Activated naive CD4-positive, alpha-beta T cell treated with anti-CD3 and anti-CD28 coated beads, Interleukin-2, amount 10 ng/mL, durations not matched to agents 7 days and 5 days (primary cell): ENCODE data around the gene MOB3B.

Source experiments
- CTCF ChIA-PET: fragments of 350-600 bp; sonication (Branson Sonifier 250); formaldehyde crosslinking; loops from one replicate; lab custom pipeline; 2021; ENCODE audit warnings: antibody characterized with exemption; lab: Charles Lee
- DNase-seq: peaks from one replicate; pipeline ENCODE4 v3.0.0-alpha.2; 2020
- H3K27ac Mint-ChIP-seq: one replicate; pipeline ENCODE4 v1.8.0; 2021; ENCODE audit warnings: mild to moderate bottlenecking, moderate library complexity, mixed read lengths
- H3K27me3 Mint-ChIP-seq: one replicate; pipeline ENCODE4 v1.8.0; 2021; ENCODE audit warnings: mild to moderate bottlenecking, mixed read lengths
- H3K36me3 Mint-ChIP-seq: one replicate; pipeline ENCODE4 v1.8.0; 2021; ENCODE audit warnings: mixed read lengths
- H3K4me1 Mint-ChIP-seq: one replicate; pipeline ENCODE4 v1.8.0; 2021; ENCODE audit warnings: mixed read lengths
- H3K4me3 Mint-ChIP-seq: one replicate; pipeline ENCODE4 v1.8.0; 2021; ENCODE audit warnings: mild to moderate bottlenecking, moderate library complexity, mixed read lengths
- H3K9me3 Mint-ChIP-seq: one replicate; pipeline ENCODE4 v1.8.0; 2021; ENCODE audit warnings: mixed read lengths

The MOB3B gene

DNA sequence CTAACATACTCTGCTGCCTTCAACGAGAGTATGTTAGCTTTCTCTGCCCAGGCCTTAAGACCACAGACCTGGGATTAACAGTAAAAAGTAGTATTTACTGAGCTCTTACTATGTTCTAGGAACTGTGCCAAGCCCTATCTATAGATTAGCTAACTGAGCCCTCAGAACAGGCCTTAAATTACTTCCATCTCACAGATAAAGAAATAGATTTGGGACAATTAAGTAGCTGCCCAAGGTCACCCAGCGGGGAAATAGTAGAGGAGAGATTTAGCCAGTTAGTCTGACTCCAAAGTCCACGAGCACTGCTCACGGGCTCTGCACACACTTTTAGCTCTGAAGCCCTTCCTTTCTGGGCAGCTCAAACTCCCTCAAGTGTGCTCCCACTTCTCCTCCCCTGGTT lies 168.1 kb downstream of the MOB3B start:
- CTCF ChIA-PET = interaction anchor here (3.2 kb wide), 1 partner anchor 168 kb away, joined by 8 read pairs; the partner anchor contains the start of gene MOB3B
- Mint-ChIP-seq H3K4me1 (peaks cover 26% of the 10 kb centered on the region), H3K27ac (no peak overlapping the region), H3K9me3 (no peaks in the 10 kb centered on the region), H3K36me3 (peaks cover 2% of the 10 kb centered on the region), H3K27me3 (peaks cover 10% of the 10 kb centered on the region), H3K4me3 (no peak overlapping the region)
- DNase-seq = no peak

- Mint-ChIP-seq H3K4me3 (no peak overlapping the region), H3K9me3 (no peaks in the 10 kb centered on the region), H3K4me1 (peaks cover 11% of the 10 kb centered on the region), H3K27me3 (peaks cover 14% of the 10 kb centered on the region), H3K36me3 (peaks cover 2% of the 10 kb centered on the region), H3K27ac (no peak overlapping the region)
- DNase-seq = no peak
- CTCF ChIA-PET = no interaction called here
Observed at GRCh38 chr9:27359763-27360162, 169.9 kb downstream of the MOB3B start.

DNA sequence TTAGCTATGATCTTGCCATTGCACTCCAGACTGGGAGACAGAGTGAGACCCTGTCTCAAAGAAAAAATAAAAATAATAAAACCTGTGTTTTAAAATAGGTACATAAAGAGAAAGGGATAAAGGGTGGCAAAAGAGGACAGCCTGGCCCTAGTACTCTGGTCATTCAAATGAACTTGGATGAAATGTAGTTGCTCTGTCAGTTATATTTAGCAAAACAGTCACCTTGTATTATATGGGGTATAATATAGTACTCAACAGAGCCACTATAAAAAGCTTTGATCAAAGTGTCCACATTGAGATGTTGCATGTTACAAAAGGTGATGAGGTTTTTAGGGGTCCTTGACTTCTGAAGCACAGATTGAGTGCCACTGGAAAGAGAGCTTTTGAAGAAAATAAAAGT lies 171.6 kb downstream of the MOB3B start:
- Mint-ChIP-seq H3K4me3 (no peak overlapping the region), H3K4me1 (peaks cover 22% of the 10 kb centered on the region), H3K9me3 (no peaks in the 10 kb centered on the region), H3K27ac (no peak overlapping the region), H3K36me3 (peaks cover 2% of the 10 kb centered on the region), H3K27me3 (peaks cover 14% of the 10 kb centered on the region)
- no peak for DNase-seq
- CTCF ChIA-PET = interaction anchor here (1.8 kb wide), 1 partner anchor 172 kb away, joined by 8 read pairs; the partner anchor contains the start of gene MOB3B

DNA sequence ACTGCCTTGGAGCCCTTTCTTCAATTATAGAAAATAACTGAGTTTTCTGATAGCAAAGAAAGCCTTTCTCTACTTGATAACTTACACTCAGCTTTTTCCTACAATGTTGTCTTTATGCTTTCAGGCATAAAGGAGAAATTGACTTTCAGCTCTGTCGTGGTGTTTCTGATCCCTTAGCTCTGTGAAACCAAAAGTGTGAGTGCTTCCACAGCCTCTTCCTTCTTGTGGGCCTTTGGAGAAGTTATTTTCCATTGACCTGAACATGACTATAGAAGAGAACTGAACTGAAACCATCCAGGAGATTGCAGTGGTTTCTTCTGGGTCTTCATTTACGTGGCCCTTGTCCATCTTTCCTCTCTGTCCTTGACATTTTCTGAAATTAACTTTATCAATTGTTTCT lies 173.2 kb downstream of the MOB3B start:
- no peak for DNase-seq
- Mint-ChIP-seq H3K27me3 (peaks cover 10% of the 10 kb centered on the region), H3K27ac (no peak overlapping the region), H3K4me3 (no peak overlapping the region), H3K4me1 (peaks cover 35% of the 10 kb centered on the region), H3K36me3 (peaks cover 3% of the 10 kb centered on the region), H3K9me3 (peaks cover 2% of the 10 kb centered on the region)
- CTCF ChIA-PET = interaction anchor here (0.7 kb wide), 1 partner anchor 200 kb away, joined by 3 read pairs; no protein-coding TSS in a partner anchor

DNA sequence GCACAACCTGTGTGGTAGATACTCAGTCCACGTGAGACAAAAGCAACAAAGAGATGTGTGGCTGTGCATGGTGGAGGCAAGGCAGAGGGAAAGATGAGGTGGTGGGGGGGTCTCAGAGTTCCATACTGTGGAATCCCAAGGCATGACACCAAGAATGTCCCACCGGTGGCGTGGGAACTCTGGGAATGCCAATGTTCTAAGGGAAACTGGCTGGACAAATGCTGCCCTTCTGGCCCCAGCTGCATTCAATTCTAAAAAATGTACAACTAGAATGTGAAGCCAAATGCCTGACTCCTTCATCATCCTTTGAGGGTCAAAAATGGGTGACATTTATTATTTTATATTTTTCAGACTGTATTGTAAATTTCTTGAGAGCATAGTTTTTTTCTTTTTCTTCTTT lies 174.4 kb downstream of the MOB3B start:
- no peak for DNase-seq
- Mint-ChIP-seq H3K36me3 (peaks cover 3% of the 10 kb centered on the region), H3K4me3 (no peak overlapping the region), H3K9me3 (peaks cover 2% of the 10 kb centered on the region), H3K27ac (no peak overlapping the region), H3K4me1 (peaks cover 43% of the 10 kb centered on the region), H3K27me3 (peaks cover 4% of the 10 kb centered on the region)
- CTCF ChIA-PET = interaction anchor here (0.9 to 2.1 kb wide), 2 partner anchors 10 to 12 kb away, joined by 3 to 6 read pairs; no protein-coding TSS in a partner anchor

- H3K36me3 Mint-ChIP-seq = peaks cover 2% of the 10 kb centered on the region
- peaks cover 55% of the 10 kb centered on the region for H3K4me1 Mint-ChIP-seq
- CTCF ChIA-PET = interaction anchor here (0.6 to 2.1 kb wide), 11 partner anchors 11 to 194 kb away, joined by 3 to 6 read pairs (median 3); no protein-coding TSS in a partner anchor
- no peak for DNase-seq
- H3K27ac Mint-ChIP-seq = peak overlapping the region; percentile 81
- peaks cover 2% of the 10 kb centered on the region for H3K9me3 Mint-ChIP-seq
- no peak overlapping the region for H3K4me3 Mint-ChIP-seq
- H3K27me3 Mint-ChIP-seq = peaks cover 4% of the 10 kb centered on the region
Observed at GRCh38 chr9:27353474-27354229, 176.0 kb downstream of the MOB3B start.

DNA sequence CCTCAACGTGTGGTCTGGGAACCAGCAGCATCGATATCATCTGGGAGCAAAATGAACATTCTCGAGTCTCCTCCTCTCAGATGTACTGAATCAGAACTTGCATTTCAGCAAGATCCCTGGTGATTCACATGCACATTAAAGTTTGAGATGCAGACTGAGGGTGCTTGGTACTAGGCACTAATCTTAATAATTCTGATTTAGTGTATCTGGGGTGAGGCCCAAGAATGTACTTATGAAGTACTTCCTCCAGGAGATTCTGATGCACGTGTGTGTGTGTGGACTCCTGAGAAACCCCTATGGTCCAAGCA lies 176.5 kb downstream of the MOB3B start:
- Mint-ChIP-seq H3K9me3 (peaks cover 2% of the 10 kb centered on the region), H3K36me3 (peaks cover 1% of the 10 kb centered on the region), H3K4me3 (no peak overlapping the region), H3K4me1 (peaks cover 58% of the 10 kb centered on the region), H3K27me3 (peaks cover 4% of the 10 kb centered on the region), H3K27ac (peak overlapping the region; percentile 81)
- CTCF ChIA-PET = interaction anchor here (0.6 to 1.8 kb wide), 9 partner anchors 13 to 194 kb away, joined by 3 to 6 read pairs (median 3); no protein-coding TSS in a partner anchor
- DNase-seq = no peak

DNA sequence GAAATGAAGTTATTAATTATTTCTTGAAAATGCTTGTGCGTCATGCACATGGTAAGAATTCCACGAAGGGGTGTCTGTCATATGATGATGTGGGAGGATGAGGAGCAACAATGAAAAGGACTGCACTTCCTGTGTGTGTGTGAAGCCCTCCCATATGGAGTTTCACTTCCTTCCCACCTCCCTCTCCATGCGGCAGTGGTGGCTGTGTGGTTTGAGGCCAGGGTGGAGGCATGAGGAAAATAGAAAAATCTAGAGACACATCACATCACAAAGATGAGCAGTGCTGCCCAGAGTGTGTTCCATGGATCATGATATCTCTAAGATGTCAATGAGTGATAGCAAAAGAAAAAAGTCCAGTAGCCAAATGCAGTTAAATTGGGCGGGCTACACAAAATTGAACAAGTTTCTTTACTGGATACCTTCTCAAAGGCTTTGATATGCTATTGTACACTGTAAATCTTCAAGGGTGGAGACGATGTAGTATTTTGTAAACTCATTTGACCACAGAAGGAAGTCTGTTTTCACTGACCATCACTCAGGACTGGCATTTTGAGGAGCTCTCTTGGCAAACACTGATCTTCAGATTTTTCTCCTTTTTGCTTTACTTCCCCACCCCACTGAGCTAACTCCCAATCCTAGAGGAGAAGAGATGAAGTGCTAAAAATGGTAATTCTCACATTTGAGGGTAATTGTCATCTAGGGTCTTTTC lies 177.0 kb downstream of the MOB3B start:
- peak; percentile 52 for DNase-seq
- H3K4me3 Mint-ChIP-seq = peak overlapping the region; percentile 40
- CTCF ChIA-PET = interaction anchor here (0.6 to 1.8 kb wide), 6 partner anchors 13 to 181 kb away, joined by 3 to 5 read pairs (median 3); no protein-coding TSS in a partner anchor
- peaks cover 63% of the 10 kb centered on the region for H3K4me1 Mint-ChIP-seq
- peaks cover 2% of the 10 kb centered on the region for H3K9me3 Mint-ChIP-seq
- peaks cover 1% of the 10 kb centered on the region for H3K36me3 Mint-ChIP-seq
- peaks cover 4% of the 10 kb centered on the region for H3K27me3 Mint-ChIP-seq
- peak overlapping the region; percentile 81 for H3K27ac Mint-ChIP-seq

GRCh38 chr9:27351438-27351837 lies 178.2 kb downstream of the MOB3B start:
- CTCF ChIA-PET = no interaction called here
- peaks cover 2% of the 10 kb centered on the region for H3K9me3 Mint-ChIP-seq
- H3K27ac Mint-ChIP-seq = peak overlapping the region; percentile 14
- peaks cover 4% of the 10 kb centered on the region for H3K27me3 Mint-ChIP-seq
- DNase-seq = no peak
- H3K4me1 Mint-ChIP-seq = peaks cover 63% of the 10 kb centered on the region
- H3K4me3 Mint-ChIP-seq = no peak overlapping the region
- H3K36me3 Mint-ChIP-seq = peaks cover 1% of the 10 kb centered on the region

DNA sequence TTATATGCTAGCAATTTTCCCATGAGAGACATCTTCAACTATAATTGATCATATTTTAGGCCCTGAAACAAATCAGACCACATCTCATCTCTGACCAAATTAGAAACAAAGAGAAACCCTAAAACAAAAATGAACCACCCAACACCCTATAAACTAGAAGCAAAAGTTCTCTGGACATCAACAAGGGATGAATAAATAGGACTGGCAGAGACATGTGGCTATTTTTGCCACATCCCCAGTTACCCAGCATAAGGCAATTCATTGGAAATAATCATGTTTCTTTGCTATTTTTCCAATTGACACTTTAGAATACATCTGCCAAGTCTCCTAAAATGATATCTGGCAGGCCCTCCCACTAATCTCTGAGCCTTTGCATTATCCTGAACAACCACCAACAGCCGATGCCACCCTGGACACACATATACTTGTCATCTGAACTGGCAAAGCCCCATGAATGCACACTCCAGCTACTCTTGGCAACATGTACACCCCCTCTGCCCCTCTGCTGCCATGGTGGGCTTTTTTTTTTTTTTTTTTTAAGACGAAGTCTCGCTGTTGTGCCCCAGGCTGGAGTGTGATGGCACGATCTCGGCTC lies 179.1 kb downstream of the MOB3B start:
- Mint-ChIP-seq H3K27ac (no peak overlapping the region), H3K36me3 (peaks cover 1% of the 10 kb centered on the region), H3K4me3 (no peak overlapping the region), H3K27me3 (peaks cover 4% of the 10 kb centered on the region), H3K9me3 (peaks cover 2% of the 10 kb centered on the region), H3K4me1 (peaks cover 61% of the 10 kb centered on the region)
- no peak for DNase-seq
- CTCF ChIA-PET = no interaction called here

DNA sequence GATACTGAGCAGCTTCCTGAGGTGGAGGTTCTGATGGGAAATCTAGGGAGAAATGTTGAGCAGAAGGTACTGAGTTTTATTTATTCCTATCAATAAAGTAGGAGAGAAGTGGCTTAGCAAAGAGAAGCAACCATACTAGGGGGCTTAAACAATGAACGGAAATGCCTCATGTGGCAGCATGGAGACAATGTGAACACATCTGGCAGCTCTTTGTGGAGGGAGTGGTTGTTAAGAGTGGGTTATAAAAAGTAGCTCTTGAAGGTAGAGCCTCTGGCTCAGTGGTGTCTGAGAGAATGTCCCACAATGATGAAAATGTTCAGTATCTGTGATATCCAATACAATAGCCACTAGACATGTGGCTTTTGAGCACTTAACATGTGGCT lies 179.9 kb downstream of the MOB3B start:
- DNase-seq = no peak
- Mint-ChIP-seq H3K27me3 (no peaks in the 10 kb centered on the region), H3K4me1 (peaks cover 61% of the 10 kb centered on the region), H3K36me3 (peaks cover 1% of the 10 kb centered on the region), H3K27ac (no peak overlapping the region), H3K9me3 (peaks cover 2% of the 10 kb centered on the region), H3K4me3 (no peak overlapping the region)
- CTCF ChIA-PET = interaction anchor here (1.5 kb wide), 1 partner anchor 180 kb away, joined by 3 read pairs; the partner anchor contains the start of gene MOB3B

DNA sequence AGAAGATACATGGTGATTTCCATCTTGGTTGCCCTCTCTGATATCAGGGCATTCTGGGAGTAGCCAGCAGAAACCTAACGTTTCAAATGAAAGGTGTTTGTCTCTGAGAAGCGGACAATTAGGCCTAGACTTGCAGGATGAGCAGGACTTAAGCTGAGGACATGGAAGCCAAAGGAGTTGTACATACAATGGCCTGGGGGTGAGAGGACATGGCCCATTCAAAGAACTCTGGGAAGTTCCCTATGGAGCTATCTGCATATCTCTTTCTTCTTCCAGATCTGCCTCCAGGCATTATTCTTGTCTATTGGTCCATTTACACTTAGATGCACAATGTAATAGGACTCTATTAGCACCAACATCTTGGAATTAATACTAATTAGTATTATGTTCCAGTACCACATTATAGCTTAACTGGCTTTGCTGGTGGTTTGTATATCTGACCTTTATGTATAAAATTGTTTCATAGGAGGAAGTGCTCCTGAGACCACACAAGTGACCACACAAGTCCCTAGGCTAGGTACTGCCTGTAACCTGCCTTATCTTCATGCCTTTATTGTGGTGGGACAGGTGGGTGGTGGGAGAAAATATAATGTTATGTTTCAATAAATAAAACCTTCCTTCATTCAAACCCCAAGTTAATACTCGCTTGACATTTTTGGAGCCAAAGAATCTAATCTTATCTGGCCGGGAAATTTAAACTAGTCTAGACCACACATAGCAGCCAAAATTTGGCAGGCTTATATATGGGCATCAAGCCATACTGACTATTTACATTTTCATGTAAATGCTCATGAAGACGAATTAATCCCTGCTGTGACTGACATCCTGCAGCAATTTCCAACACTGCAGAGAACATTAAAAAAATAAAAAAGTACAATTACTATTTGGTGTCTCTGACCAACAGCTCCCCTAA lies 180.6 kb downstream of the MOB3B start:
- CTCF ChIA-PET = interaction anchor here (1.5 kb wide), 1 partner anchor 181 kb away, joined by 3 read pairs; the partner anchor contains the start of gene MOB3B
- no peak for DNase-seq
- H3K9me3 Mint-ChIP-seq = peaks cover 2% of the 10 kb centered on the region
- no peak overlapping the region for H3K27ac Mint-ChIP-seq
- H3K4me1 Mint-ChIP-seq = peaks cover 58% of the 10 kb centered on the region
- H3K36me3 Mint-ChIP-seq = peaks cover 1% of the 10 kb centered on the region
- H3K27me3 Mint-ChIP-seq = no peaks in the 10 kb centered on the region
- H3K4me3 Mint-ChIP-seq = no peak overlapping the region

DNA sequence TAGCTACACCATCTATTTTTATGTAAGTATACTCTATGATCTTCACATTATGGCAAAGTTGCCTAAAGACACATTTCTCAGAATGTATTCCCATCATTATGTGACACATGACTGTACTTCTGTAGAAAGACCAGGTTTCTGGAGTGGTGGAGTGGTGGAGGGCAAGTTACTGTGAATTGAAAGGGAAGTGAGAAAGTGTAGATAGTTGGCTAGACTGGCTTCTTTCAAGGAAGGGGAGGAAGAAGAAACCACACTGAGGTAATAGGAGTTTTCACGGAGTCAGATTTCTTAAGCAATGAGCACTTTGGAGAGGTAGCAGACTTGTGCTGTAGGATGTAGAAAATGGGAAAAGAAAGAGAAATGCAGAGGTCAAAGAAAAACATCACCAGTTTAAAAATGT lies 181.7 kb downstream of the MOB3B start:
- Mint-ChIP-seq H3K36me3 (peaks cover 1% of the 10 kb centered on the region), H3K4me3 (no peak overlapping the region), H3K27ac (peak overlapping the region; percentile 14), H3K9me3 (peaks cover 4% of the 10 kb centered on the region), H3K4me1 (peaks cover 46% of the 10 kb centered on the region), H3K27me3 (no peaks in the 10 kb centered on the region)
- CTCF ChIA-PET = interaction anchor here (1.0 to 1.6 kb wide), 2 partner anchors 15 to 182 kb away, joined by 3 to 4 read pairs; partner anchors contain the start of gene MOB3B
- DNase-seq = no peak
